Body of pancreas (tissue), 4 donors: ENCODE data around the gene FGF2.

Experiments used
- CTCF ChIP-seq, 7 experiments: fragments of 450-650 bp in 4 of 7; fragments of 200-600 bp in 3 of 7; sonication (generic) in 3 of 7; IDR thresholded peaks; one replicate each; pipeline ENCODE4 v1.5.1; 2016 to 2019; ENCODE audit warnings: antibody characterized with exemption in 7 of 7
- POLR2A ChIP-seq, 3 donors: fragments of 450-650 bp; IDR thresholded peaks; one replicate each; pipeline ENCODE4 v1.6.1; 2016; ENCODE audit warnings: antibody characterized with exemption in 3 of 3, mild to moderate bottlenecking in 2 of 3

DNA sequence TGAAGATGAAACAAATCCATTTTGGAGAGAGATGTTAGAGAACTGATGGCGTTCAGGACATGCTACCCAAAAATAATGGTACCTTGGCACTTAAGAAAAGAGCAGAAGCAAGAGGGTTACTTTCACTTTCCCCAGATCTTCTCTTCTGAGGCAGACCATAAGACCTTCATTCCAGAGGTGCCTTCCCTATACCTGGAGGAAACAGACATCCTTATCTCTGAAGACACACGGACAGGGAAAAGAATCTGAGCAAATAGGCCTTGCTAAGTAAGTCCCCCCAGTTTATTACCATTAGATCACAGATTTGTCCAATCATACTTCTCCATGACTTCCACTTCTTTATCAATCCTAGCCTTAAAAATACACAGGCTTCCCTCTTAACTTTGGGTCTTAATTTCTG lies 2.0 kb upstream of the FGF2 start:
- TF ChIP-seq CTCF (IDR thresholded peaks at IDR 0.05) (no peak), POLR2A (IDR thresholded peaks at IDR 0.05) (no peak)
